ENCODE measurements around the gene ALPP. TPM values are rescaled to one million over a fixed set of nuclear protein-coding genes. Genes with fewer than 3 reads are reported as not detected.

Gene ALPP
- total RNA-seq, 1 donor from 2014 or later: not detected

GRCh38 chr2:232417489-232417888, 38.9 kb downstream of the ALPP start:
- Histone ChIP-seq H3K27me3 (peaks cover 11% of the 10 kb centered on the region), H3K9me3 (no peaks in the 10 kb centered on the region), H3K4me3 (no peak overlapping the region), H3K36me3 (no peaks in the 10 kb centered on the region), H3K27ac (no peak overlapping the region), H3K4me1 (peaks cover 29% of the 10 kb centered on the region)
- no peak for TF ChIP-seq POLR2A (IDR thresholded peaks at IDR 0.05)
- TF ChIP-seq POLR2AphosphoS5 (IDR thresholded peaks at IDR 0.05; ENCODE audit: insufficient read depth in 1 of 2, low read depth in 1 of 2): no peak
- TF ChIP-seq, protein P1, sequence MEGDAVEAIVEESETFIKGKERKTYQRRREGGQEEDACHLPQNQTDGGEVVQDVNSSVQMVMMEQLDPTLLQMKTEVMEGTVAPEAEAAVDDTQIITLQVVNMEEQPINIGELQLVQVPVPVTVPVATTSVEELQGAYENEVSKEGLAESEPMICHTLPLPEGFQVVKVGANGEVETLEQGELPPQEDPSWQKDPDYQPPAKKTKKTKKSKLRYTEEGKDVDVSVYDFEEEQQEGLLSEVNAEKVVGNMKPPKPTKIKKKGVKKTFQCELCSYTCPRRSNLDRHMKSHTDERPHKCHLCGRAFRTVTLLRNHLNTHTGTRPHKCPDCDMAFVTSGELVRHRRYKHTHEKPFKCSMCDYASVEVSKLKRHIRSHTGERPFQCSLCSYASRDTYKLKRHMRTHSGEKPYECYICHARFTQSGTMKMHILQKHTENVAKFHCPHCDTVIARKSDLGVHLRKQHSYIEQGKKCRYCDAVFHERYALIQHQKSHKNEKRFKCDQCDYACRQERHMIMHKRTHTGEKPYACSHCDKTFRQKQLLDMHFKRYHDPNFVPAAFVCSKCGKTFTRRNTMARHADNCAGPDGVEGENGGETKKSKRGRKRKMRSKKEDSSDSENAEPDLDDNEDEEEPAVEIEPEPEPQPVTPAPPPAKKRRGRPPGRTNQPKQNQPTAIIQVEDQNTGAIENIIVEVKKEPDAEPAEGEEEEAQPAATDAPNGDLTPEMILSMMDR (IDR thresholded peaks at IDR 0.05): no peak
- intact Hi-C loops (cut with DNase I): no loop called here
- no peak for DNase-seq (ENCODE audit: extremely low spot score in 2 of 2)

- TF ChIP-seq POLR2AphosphoS5 (IDR thresholded peaks at IDR 0.05; ENCODE audit: insufficient read depth in 1 of 2, low read depth in 1 of 2) (no peak), POLR2A (IDR thresholded peaks at IDR 0.05) (no peak)
- TF ChIP-seq, protein P1 (IDR thresholded peaks at IDR 0.05): no peak
- H3K27me3 ChIP-seq: peaks cover 11% of the 10 kb centered on the region
- DNase-seq (ENCODE audit: extremely low spot score in 2 of 2): peak in 1 of 2 donors; percentile 92
Measured at GRCh38 chr2:232418056-232418455, 39.5 kb downstream of the ALPP start.

DNA sequence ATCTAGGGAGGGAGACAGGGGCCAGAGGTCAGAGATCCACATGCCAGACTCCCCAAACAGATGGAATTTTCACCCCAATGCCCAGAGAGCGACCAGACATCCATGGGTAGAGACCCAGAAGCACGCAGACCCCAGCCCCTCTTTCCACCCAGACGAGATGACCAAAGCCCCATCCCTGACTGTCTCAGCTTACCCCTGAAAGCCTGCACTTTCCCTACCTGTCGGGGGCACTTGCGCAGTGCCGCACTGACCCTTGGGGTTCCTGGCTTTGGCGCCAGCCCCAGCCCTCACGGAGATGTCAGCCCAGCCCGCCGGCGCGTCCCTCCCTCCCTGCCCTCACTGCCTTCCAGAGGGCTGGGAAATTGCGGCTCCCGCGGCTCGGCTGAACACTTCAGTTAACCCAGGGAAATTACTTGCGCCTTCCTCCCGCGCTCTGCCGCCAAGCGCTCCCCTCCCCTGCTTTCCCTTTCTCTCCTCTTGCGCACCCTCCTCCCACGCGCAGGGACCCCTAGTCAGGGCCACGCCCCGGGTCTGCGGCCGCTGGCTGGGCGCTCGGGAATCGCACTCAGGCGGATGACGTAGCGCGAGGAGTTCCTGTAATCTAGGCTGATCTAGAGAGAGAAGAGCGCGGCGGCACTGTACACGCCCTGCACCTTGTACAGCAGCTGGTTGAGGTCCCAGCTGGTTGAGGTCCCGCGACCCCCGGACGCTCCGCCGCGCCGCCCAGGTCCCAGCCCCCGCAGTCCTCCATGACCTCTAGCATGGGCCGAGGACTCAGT, 40.1 kb downstream of the ALPP start:
- H3K27me3 ChIP-seq: peaks cover 11% of the 10 kb centered on the region
- no peak for DNase-seq (ENCODE audit: extremely low spot score in 2 of 2)
- intact Hi-C loops (cut with DNase I): no loop called here
- H3K36me3 ChIP-seq: no peaks in the 10 kb centered on the region
- no peak overlapping the region for H3K27ac ChIP-seq
- peaks cover 29% of the 10 kb centered on the region for H3K4me1 ChIP-seq
- H3K9me3 ChIP-seq: no peaks in the 10 kb centered on the region
- H3K4me3 ChIP-seq: peak overlapping the region; percentile 5 to 35
- TF ChIP-seq POLR2AphosphoS5 (IDR thresholded peaks at IDR 0.05; ENCODE audit: insufficient read depth in 1 of 2, low read depth in 1 of 2) (no peak), POLR2A (IDR thresholded peaks at IDR 0.05) (no peak)
- TF ChIP-seq, protein P1 (IDR thresholded peaks at IDR 0.05): no peak

More at GRCh38 chr2:232418056-232418455, 39.5 kb downstream of the ALPP start:
- peaks cover 29% of the 10 kb centered on the region for H3K4me1 ChIP-seq
- H3K4me3 ChIP-seq: no peak overlapping the region
- H3K27ac ChIP-seq: no peak overlapping the region
- no peaks in the 10 kb centered on the region for H3K36me3 ChIP-seq
- no peaks in the 10 kb centered on the region for H3K9me3 ChIP-seq
- intact Hi-C loops (cut with DNase I): no loop called here

DNA sequence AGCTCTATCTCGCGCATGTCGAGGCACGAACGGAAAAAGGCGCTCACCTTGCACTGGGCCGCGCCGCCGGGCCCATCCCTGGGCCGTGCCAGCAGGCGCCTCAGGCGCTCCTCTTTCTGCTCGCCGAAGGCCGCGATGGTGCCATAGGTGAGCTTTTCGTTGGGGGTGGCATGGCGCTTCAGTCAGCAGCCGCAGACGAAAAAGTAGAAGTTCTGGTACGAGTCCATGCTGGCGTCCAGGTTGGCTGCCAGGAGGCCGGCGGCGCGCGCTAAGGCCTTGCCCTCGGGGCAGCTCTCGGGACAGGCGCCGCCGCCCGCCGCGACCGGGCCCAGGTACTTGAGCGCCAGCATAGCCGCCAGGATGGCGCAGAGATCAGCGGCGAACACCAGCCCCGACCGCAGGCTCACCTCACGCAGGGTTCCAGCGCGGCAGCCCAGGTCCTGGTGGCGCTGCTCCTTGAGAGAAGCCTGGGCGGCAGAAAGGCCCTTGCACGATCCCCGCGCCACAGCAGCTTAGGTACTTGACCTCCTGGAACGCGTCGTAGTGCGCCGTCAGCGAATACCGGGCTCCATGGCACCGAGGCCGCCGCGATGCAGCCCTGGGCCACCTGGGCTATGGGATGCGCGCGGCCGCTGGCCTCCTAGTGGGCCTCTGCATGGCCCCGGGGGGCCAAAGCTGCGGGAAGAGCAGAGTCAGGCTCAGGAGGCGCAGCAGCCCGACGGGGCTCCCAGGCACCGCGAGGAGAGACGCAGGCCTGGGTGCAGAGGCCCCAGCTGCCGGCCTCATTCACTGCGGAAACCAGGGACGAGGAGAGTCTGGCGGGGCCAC, 40.9 kb downstream of the ALPP start:
- peaks cover 11% of the 10 kb centered on the region for H3K27me3 ChIP-seq
- intact Hi-C loops (cut with DNase I): no loop called here
- no peaks in the 10 kb centered on the region for H3K36me3 ChIP-seq
- no peaks in the 10 kb centered on the region for H3K9me3 ChIP-seq
- no peak overlapping the region for H3K27ac ChIP-seq
- peak overlapping the region; percentile 5 to 35 for H3K4me3 ChIP-seq
- no peak for DNase-seq (ENCODE audit: extremely low spot score in 2 of 2)
- no peak for TF ChIP-seq POLR2A (IDR thresholded peaks at IDR 0.05)
- TF ChIP-seq, protein P1 (IDR thresholded peaks at IDR 0.05): no peak
- no peak for TF ChIP-seq POLR2AphosphoS5 (IDR thresholded peaks at IDR 0.05; ENCODE audit: insufficient read depth in 1 of 2, low read depth in 1 of 2)
- H3K4me1 ChIP-seq: peaks cover 29% of the 10 kb centered on the region

All from vagina (tissue), 2 donors.